ENCODE data around the gene MAD1L1. TPM values are rescaled to one million over a fixed set of nuclear protein-coding genes. Genes with fewer than 3 reads are reported as not detected.

The MAD1L1 gene
- total and polyA plus RNA-seq, 2 of the 13 experiments (the other 11 are each of a cell fraction or from before 2014, with no cell fraction given) = 17.4 to 64.7 TPM

DNA sequence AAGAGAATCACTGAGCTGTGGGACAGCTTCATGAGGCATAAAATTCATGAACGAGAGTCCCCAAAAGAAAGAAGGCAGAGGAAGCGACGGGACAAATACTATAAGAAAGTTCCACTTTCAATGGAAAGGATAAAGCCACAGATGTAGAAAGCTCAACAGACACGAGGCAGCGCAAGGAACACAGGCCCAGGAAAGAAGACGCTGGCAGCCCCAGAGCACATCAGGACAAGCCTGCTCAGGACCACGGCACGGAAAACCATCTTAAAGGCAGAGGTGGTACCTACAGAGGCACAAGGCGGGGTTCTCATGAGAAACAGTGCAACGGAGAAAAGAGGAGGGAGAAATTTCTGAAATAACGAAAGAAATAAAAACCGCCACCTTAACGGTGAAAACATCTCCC lies 273.4 kb downstream of the MAD1L1 start:
- no peak overlapping the region for H2AFZ ChIP-seq (ENCODE audit: low read length)
- ATAC-seq (no peak), DNase-seq (ENCODE audit: low spot score) (no peak), FAIRE-seq (no peak)
- H3K4me2 ChIP-seq (ENCODE audit: low read depth, low read length) = no peak overlapping the region
- H3K27ac ChIP-seq (ENCODE audit: extremely low read length, insufficient read depth, low read length) = no peak overlapping the region
- no peak overlapping the region for H3K9ac ChIP-seq (ENCODE audit: insufficient read depth, low read depth, low read length)
- H3K9me3 ChIP-seq (ENCODE audit: low read length) = no peaks in the 10 kb centered on the region
- TF ChIP-seq ZNF264 (CRISPR knock-in tag; IDR thresholded peaks at IDR 0.05) = no peak
- TF ChIP-seq SP1 (IDR thresholded peaks at IDR 0.05) = no peak
- TF ChIP-seq SP1 (CRISPR knock-in tag; IDR thresholded peaks at IDR 0.05) = no peak
- no peak for TF ChIP-seq ZNF460 (CRISPR knock-in tag; IDR thresholded peaks at IDR 0.05; ENCODE audit: borderline replicate concordance)
- TF ChIP-seq, protein P1, sequence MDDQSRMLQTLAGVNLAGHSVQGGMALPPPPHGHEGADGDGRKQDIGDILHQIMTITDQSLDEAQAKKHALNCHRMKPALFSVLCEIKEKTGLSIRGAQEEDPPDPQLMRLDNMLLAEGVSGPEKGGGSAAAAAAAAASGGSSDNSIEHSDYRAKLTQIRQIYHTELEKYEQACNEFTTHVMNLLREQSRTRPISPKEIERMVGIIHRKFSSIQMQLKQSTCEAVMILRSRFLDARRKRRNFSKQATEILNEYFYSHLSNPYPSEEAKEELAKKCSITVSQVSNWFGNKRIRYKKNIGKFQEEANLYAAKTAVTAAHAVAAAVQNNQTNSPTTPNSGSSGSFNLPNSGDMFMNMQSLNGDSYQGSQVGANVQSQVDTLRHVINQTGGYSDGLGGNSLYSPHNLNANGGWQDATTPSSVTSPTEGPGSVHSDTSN (CRISPR knock-in tag; IDR thresholded peaks at IDR 0.05; ENCODE audit: borderline replicate concordance) = no peak
- TF ChIP-seq NR2C2 (CRISPR knock-in tag; IDR thresholded peaks at IDR 0.05; ENCODE audit: borderline replicate concordance) = no peak
- TF ChIP-seq, protein P2, sequence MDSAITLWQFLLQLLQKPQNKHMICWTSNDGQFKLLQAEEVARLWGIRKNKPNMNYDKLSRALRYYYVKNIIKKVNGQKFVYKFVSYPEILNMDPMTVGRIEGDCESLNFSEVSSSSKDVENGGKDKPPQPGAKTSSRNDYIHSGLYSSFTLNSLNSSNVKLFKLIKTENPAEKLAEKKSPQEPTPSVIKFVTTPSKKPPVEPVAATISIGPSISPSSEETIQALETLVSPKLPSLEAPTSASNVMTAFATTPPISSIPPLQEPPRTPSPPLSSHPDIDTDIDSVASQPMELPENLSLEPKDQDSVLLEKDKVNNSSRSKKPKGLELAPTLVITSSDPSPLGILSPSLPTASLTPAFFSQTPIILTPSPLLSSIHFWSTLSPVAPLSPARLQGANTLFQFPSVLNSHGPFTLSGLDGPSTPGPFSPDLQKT (CRISPR knock-in tag; IDR thresholded peaks at IDR 0.05; ENCODE audit: borderline replicate concordance) = no peak
- TF ChIP-seq, protein P3, sequence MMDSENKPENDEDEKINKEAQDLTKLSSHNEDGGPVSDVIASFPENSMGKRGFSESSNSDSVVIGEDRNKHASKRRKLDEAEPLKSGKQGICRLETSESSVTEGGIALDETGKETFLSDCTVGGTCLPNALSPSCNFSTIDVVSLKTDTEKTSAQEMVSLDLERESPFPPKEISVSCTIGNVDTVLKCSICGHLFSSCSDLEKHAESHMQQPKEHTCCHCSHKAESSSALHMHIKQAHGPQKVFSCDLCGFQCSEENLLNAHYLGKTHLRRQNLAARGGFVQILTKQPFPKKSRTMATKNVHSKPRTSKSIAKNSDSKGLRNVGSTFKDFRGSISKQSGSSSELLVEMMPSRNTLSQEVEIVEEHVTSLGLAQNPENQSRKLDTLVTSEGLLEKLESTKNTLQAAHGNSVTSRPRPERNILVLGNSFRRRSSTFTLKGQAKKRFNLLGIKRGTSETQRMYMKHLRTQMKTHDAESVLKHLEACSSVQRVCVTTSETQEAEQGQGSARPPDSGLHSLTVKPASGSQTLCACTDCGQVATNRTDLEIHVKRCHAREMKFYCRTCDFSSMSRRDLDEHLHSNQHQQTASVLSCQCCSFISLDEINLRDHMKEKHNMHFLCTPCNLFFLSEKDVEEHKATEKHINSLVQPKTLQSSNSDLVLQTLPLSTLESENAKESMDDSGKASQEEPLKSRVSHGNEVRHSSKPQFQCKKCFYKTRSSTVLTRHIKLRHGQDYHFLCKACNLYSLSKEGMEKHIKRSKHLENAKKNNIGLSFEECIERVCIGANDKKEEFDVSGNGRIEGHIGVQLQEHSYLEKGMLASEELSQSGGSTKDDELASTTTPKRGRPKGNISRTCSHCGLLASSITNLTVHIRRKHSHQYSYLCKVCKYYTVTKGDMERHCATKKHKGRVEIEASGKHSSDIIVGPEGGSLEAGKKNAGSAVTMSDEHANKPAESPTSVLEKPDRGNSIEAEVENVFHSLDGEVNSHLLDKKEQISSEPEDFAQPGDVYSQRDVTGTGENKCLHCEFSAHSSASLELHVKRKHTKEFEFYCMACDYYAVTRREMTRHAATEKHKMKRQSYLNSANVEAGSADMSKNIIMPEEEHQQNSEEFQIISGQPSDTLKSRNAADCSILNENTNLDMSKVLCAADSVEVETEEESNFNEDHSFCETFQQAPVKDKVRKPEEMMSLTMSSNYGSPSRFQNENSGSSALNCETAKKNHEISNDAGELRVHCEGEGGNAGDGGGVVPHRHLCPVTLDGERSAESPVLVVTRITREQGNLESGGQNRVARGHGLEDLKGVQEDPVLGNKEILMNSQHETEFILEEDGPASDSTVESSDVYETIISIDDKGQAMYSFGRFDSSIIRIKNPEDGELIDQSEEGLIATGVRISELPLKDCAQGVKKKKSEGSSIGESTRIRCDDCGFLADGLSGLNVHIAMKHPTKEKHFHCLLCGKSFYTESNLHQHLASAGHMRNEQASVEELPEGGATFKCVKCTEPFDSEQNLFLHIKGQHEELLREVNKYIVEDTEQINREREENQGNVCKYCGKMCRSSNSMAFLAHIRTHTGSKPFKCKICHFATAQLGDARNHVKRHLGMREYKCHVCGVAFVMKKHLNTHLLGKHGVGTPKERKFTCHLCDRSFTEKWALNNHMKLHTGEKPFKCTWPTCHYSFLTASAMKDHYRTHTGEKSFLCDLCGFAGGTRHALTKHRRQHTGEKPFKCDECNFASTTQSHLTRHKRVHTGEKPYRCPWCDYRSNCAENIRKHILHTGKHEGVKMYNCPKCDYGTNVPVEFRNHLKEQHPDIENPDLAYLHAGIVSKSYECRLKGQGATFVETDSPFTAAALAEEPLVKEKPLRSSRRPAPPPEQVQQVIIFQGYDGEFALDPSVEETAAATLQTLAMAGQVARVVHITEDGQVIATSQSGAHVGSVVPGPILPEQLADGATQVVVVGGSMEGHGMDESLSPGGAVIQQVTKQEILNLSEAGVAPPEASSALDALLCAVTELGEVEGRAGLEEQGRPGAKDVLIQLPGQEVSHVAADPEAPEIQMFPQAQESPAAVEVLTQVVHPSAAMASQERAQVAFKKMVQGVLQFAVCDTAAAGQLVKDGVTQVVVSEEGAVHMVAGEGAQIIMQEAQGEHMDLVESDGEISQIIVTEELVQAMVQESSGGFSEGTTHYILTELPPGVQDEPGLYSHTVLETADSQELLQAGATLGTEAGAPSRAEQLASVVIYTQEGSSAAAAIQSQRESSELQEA (CRISPR knock-in tag; IDR thresholded peaks at IDR 0.05; ENCODE audit: not compliant biosample characterization) = no peak
- TF ChIP-seq FOXJ3 (CRISPR knock-in tag; IDR thresholded peaks at IDR 0.05; ENCODE audit: borderline replicate concordance) = no peak
- TF ChIP-seq ZNF780A (CRISPR knock-in tag; IDR thresholded peaks at IDR 0.05) = no peak
- H3K4me1 ChIP-seq (ENCODE audit: insufficient read depth, low read length) = no peaks in the 10 kb centered on the region
- POLR2A ChIA-PET = no interaction called here
- H3K4me3 ChIP-seq (replicated peaks in 1 of 3; ENCODE audit: insufficient read depth in 1 of 3, low read depth in 2 of 3, low read length in 3 of 3) = no peak overlapping the region
- in situ Hi-C loops (cut with HindIII; ENCODE audit: extremely low pct_ligation_motif_present, low pct_unique_long_range_greater_than_20kb) = no loop called here
- WGBS (ENCODE audit: low lambda C conversion rate) = 97% methylated on average over 13 of the region's 13 CpGs
- CTCF ChIA-PET (ENCODE audit: low intra/inter-chr PET ratio, low total read pairs) = no interaction called here
- no peaks in the 10 kb centered on the region for H3K27me3 ChIP-seq (ENCODE audit: control insufficient read depth in 1 of 2, insufficient read depth in 2 of 2, low read length in 2 of 2)
- H3K36me3 ChIP-seq (replicated peaks in 1 of 2; ENCODE audit: control insufficient read depth in 1 of 2, insufficient read depth in 2 of 2, low read length in 2 of 2) = peaks cover 1 to 5% of the 10 kb centered on the region in 2 experiments; a peak in 3 of 5 replicates
- BruUV-seq (replicated peaks) = no TSS peak
- H4K20me1 ChIP-seq (ENCODE audit: insufficient read depth, low read length) = no peaks in the 10 kb centered on the region
- intact Hi-C loops (cut with micrococcal nuclease; ENCODE audit: unreplicated experiment) = no loop called here
- H3K79me2 ChIP-seq (ENCODE audit: insufficient read depth, low read length) = no peaks in the 10 kb centered on the region

Data from HepG2 (cell line).